ENCODE measurements around the gene SUPT4H1.

The SUPT4H1 gene

DNA sequence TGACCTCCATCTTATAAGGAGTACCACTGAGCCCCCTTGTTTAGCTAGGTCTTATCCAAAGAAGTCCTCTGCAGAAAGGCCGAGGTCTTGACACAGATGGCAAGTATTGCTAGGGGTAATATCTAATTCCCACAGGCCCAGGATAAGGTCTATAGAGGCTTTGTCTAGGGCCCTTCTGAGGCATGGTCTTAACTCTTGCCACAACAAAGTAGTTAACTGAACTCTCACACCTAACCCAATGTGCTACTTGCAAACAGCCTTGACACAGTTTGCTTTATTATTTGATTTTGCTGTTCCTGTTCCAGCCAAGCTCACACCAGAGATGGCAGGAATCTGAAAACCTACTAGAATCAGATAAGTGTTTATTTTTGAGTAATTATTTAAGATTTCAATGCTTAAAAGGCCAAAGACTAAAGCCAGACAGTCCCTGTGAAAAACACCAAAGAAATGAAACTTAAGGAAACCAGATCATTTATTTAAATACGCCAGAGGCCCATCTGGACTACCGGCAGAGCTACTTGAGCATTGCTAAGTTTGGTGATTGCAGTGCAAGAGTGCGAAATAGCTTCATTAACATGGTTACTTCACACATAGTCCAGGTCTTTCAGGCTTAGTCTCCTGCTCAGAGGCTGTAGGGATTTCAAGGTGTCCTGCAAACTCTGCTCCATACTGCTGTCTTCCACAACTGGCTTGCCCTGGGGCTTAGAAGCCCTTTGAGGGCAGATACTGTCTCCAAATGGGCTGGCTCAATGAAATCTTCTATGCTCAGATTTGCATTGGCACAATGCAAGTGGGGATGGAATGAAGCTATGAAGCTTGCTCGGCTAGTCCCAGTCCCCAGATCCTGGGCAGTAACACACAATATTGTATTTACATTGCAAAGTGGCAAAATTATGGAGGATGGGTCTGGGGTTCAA, 28.5 kb upstream of the SUPT4H1 start:
- no peak for DNase-seq (ENCODE audit: low spot score)

DNA sequence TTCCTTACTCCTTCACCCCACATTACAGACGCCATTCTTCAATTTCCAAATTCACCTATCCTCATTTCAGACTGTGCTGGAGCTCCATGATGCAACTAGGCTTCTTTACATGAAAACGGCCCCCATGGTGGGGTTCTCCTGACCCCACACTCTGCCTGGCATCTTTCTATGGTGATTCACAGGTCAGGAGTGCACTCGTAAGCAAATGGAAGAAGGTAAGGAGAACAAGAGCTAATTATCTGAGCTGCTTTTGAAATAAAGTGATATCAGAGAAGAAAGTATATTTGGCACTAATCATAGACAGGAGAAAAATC, 27.5 kb upstream of the SUPT4H1 start:
- DNase-seq (ENCODE audit: low spot score): no peak

DNA sequence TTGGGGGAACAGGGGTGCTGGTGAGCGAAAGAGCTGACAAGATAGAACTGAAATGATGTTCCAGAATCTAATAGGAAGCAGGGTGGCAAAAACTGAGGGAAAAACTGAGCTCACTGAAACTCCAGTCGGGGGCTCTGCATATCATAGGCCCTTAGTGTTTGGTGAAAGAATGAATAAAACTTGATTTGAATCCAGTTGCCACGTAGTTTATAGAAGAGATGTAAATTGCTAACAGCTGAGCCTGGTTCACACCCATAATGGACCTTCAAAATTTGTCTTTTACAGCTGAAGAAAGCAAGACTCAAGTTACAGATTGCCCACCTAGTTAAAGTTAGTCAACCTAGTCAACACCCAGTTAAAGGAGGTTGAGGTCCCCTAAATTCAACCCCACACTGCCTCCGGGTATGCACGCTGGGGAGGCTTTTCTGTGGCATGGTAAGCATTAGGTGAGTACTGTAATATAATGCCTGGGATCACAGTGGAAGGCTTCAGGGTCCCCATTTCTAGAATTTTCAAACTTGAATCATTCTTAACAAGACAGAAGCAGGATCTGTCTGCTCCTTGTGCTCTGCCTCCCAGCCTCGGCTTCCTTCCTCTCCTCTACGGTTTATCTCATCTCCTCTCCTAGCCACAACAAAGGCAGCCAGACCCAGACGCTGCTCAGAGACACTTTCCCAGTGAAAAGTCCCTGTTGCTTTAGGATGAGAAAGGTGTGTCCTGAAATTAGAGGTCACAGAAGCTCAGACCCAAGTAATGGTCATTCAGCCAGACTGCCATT, 26.9 kb upstream of the SUPT4H1 start:
- no peak for DNase-seq (ENCODE audit: low spot score)

DNA sequence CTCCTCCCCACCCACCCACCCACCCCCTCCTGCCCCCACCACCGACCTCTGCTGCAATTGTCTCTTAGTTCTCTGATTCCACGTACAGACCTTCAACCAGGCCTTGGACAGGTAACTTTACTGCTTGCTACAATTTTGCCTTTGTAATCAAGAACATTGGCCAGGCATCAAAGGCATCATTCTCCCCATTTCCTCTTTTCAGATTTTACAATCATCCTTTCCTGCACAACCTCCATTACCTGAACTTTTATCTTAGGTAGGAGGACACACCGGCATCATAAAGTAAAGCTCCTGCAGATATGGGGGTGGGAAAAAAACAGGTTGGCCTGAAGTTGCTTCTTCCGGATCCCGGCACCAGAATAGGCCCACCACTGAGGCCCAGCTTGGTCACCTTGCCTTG, 25.7 kb upstream of the SUPT4H1 start:
- DNase-seq (ENCODE audit: low spot score): no peak

DNA sequence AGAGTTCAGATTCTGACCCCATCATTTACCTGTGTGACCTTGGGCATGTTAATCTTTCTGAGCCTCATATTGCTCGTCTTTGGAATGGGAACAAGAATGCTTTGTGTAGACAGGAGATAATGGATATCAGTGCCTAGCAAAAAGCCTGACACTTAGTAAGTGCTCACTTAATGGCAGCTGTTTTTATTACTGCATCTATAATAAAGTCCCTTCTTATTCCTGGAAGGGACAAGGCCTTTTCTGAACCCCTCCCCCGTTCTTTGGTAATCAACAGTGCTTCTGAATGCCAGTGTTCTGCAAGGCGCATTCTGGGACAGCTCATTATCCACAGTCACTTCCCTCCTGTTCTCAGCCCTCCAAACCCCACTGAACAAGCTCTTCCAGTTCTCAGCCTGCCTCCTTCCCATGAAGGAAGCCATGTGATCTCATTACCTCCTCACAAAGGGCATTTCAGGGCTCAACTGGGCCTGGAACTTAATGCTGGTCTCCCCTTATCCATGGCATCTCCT, 25.1 kb upstream of the SUPT4H1 start:
- no peak for DNase-seq (ENCODE audit: low spot score)

DNA sequence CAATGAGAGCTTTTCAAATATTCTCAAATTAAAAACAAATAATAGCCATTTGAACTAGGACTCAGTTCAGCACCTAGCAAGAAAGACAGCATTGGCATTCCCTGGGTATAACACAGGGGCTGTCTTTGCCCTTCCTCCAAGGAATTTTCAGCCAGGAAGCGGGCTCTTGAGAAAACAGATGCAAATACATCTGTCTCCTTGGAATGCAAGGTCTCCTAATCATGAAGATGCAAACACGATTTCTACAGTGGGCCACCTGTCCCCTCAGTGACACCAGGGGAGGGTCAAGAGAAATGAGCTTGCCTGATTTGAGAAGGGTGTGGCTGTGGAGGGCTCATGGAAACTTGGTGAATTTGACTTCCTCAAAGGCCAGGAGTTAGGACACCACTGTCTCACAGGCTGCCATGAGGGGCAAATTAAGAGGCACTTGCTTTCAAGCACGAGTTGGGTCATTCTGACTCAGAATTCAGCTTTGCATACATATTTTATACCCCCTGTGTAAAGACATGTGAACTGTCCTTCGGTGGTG, 24.5 kb upstream of the SUPT4H1 start:
- no peak for DNase-seq (ENCODE audit: low spot score)

DNA sequence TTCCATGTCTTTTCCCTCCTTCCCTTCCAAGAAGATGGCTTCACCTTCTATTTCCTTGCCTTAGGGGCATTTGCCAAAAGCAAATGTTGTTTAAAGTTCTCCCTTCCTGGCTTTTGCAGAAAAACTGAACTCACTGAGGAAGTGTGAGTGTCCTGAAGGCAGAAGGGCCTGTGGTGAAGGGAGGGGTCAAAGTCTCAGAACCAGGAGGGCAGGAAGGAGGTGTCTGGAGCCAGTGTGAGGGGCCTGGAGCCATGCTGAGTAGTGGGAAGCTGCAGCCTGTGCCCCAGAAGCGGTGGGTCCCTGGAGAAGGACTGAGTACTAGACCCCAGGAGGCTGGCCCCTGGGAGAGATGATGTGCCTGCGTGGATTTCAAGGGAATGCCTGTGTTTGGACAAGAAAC, 23.8 kb upstream of the SUPT4H1 start:
- no peak for DNase-seq (ENCODE audit: low spot score)

DNA sequence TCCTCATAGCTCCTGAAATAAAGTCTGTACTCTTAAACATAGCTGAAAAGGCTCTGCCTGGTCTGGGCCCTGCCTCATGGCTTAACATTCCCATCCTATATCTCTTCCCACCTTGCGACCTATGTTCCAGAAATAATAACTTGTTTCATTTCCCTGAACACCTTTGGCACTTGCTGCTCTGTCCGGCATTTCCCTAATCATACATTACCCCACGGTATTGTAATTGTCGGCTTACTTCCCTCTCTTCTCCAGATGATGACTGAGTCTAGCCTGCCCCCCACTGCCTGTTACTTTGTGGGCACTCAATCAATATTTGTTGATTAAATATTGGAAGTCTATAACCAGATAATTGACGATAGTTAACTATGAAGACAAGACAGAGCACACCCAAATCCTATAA, 23.3 kb upstream of the SUPT4H1 start:
- DNase-seq (ENCODE audit: low spot score): no peak

DNA sequence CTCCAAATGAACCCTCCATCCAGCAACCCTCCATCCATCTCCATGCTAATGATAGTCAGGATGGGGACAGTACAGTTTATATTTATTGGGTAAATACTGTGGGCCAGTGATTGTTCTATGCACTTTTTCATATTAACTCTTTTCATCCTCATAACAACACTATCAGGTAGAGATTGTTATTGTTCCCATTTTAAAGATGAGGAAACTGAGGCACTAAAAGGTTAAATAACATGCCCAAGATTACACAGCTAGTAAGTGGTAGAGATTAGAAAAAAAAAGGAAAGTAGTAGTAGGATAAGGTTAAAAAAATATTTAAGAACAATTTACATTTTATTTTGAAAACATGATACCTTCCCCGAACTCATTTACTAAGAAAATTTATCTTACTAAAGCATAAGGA, 21.9 kb upstream of the SUPT4H1 start:
- DNase-seq (ENCODE audit: low spot score): no peak

DNA sequence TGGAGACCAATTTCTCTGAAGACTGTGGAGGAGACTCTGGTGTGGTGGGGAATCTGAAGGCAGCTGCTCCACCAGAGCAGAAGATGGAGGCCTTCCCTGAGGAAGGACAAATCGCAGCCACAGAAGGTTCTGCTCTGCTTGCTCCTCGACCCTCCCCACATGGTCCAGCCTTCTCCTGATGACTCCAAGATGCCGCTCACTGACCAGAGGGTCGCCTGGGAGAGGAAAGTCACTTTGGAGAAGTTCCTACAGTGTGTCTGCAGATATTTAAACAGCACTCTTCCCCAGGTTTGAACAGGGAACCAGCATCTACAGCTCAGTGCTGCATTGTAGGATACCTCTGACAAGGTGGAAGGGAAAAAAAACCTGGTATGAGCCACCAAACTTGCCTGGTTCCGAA, 21.0 kb upstream of the SUPT4H1 start:
- no peak for DNase-seq (ENCODE audit: low spot score)

DNA sequence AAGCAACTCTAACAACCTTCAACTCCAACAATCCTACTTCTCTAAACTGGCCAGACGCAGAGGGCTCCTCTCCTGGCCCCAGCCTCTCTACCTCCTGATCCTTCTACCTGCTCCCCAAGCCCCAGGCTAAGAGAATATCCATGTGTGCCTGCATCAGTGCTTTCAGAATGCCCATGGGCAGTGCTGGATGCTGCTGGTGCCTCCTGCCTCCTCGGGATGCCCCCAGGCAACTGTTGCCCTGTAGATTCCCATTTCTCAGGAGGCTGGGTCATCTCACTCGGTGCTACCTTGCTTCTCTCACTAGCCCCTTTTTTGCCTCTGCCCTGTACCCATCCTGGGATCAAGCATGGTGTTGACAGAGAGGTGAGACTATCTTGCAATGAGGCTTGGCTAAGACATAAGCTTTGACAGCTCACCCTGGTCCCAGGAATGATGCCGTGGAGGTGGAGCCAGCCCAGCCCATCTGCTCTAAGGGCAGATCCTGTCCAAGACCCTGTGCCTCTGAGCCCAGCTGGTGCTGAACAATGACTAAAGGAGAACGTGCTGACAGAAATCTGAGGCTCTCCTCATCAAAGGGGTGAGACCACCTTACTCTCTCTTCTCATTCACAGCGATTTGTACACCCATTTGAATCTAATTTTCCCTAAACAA, 19.4 kb upstream of the SUPT4H1 start:
- no peak for DNase-seq (ENCODE audit: low spot score)

DNA sequence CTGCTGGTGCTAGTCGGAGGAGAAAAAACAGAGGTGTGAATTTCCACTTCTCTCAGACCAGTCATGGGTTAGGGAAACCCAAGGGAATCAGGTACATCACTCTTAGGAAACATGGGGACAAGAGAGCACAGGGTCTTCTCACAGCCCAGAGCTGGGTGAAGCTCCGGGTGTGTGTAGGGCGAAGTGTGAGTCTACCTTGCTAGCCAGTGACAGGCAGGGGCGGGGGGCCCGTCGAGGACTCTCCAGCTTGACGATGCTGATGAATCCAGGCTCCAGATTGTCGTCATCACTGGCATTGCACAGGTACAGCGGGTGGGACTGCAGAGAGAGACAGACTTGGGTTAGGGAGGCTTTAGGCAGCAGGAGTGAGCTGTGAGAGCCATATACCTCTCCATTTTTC, 18.7 kb upstream of the SUPT4H1 start:
- no peak for DNase-seq (ENCODE audit: low spot score)

DNA sequence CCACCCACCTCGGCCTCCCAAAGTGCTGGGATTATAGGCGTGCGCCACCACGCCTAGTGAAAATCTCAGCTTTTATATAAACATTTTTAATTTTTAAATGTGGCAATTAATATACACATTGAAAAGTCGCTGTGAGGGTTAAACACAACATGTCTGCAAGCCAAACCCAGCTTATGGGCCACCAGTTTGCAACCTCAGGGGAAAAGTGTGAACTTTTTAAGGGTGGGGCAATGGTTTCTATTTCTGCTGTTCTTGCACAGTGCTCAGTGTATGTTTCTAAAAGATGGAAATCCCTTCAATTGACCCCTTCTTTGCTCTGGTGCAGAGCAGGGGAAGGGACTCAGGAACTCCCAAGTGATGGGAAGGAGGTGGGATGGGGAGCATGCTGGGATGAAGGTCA, 18.3 kb upstream of the SUPT4H1 start:
- DNase-seq (ENCODE audit: low spot score): no peak

DNA sequence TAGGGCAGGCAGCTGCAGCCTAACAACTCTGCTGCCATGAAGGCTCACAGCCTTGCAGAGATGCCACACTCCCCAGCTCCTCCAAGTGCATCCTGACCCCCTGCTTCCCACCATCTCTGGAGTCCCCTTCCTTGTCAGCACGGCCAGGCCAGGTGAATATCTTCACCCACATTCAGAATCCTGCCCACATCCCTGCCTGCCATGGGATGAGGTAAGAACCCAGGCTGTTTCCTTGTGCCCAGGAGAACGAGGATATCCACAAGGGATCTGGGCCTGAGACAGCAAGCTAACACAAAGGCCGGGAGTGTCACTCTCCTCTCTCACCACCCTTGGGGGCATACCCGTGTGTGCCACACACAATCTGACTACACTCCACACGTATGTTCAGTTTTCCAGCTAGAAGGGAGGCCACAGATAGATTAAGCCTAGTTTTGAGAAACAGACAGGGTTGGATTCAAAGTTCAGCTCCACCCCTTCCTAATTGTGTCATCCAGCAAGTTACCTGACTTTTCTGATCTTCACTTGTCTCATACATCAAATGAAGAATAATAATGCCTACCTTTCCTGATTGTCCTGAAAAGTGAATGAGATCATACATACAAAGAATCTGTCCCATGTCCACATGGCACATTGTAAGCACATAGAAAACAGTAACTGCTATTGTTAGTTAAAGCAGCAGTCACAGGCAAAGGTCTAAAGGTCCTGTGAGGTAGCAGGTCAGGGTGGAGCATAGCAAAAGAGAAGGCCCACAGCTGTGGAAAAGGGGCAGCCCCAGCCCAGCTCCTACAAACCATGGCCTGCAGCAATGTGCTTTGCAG, 17.4 kb upstream of the SUPT4H1 start:
- no peak for DNase-seq (ENCODE audit: low spot score)

DNA sequence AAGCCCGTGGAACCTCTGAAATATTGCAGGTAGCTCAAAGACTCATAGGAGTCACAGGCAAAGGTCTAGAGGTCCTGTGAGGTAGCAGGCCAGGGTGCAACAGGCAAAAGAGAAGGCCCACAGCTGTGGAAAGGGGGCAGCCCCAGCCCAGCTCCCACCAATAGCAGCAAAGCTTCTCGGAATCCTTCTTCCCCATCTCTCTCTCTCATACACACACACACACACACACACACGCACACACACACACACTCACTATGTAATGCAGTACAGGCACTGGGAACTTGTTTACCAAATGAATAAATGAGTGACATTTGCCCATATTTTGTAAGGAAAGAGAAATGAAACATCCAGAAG, 16.8 kb upstream of the SUPT4H1 start:
- DNase-seq (ENCODE audit: low spot score): no peak

DNA sequence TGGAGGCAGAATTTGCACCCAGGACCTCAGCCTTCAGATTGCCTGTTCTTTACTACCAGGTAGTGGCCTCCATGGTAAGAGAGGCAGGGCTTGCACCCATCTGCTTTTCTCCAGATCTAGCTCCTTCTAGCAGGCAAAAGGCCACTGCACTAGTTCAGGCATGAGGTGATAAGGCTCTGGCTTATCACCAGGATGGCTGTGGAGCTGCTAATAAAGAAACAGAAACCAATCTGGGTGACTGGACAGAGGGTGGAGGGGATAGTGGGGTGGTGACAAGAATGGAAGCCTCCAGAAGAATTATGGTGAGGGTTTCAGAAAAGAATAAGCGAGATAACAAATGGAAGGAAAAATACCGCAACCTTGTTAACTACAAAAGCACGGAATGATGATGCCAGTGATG, 15.5 kb upstream of the SUPT4H1 start:
- no peak for DNase-seq (ENCODE audit: low spot score)

DNA sequence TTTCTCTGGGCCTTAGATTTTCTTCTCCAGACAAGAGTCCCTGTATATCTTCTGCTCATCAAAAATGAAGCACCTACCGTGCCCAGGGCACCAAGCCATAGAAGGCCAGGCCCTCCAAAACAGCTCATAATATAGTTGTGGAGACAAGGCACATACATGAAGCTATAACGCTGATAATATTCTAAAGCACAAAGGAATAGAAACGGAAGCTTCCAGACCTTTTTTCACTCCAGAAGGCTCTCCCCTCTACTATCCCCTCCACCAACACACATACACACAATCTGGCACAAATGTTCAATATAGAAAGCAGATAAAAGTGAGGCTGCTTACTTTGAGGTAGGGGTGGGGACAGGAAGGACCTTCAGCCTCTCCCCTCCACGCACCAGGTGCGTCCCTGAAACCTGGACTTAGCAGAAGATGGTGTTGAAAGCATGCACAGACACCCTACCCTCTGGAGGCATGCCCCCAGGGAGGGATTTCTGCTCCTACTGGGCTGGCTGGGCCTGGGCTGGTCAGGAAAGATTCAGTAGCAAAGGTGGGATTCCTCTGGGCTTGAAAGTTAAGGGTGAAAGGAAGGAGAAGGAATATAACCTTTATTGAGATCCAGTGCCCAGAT, 14.1 kb upstream of the SUPT4H1 start:
- DNase-seq (ENCODE audit: low spot score): no peak

DNA sequence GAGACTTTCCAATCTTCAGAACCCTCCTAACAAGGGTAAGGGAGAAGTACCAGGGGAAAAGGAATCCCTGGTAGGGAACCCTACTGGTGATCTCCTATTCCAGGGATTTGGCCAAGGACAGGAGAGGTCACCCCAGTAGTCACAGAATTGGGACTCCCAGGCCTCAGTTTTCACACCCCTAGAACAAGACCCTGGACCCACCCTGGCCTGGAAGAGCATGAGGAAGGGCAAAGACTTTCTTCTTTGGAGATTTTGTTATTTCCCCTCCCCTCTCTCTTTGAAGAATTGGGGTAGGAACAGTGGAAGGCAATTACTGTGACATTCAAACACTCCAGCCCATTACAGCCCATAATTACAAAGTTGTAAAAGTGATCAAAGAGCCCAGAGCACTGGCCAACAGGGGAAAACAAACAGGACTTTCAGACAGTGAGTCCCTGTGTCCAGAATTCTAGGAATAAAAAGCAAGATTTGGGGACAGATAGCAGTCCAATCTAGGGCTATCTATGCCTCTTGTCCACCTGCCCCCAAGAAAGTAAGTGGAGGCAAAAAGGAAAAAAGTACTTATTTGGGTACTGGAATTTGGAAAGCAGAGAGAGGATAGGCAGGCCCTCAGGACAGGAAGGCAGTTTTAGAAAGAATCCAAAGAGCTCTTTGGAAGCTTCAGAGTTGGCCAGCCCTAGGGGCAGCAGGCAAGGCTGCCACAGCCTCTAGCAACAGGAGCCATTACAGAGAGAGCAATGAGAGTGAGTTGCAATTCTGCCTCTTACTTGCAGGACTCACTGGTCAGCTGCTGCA, 13.4 kb upstream of the SUPT4H1 start:
- no peak for DNase-seq (ENCODE audit: low spot score)

DNA sequence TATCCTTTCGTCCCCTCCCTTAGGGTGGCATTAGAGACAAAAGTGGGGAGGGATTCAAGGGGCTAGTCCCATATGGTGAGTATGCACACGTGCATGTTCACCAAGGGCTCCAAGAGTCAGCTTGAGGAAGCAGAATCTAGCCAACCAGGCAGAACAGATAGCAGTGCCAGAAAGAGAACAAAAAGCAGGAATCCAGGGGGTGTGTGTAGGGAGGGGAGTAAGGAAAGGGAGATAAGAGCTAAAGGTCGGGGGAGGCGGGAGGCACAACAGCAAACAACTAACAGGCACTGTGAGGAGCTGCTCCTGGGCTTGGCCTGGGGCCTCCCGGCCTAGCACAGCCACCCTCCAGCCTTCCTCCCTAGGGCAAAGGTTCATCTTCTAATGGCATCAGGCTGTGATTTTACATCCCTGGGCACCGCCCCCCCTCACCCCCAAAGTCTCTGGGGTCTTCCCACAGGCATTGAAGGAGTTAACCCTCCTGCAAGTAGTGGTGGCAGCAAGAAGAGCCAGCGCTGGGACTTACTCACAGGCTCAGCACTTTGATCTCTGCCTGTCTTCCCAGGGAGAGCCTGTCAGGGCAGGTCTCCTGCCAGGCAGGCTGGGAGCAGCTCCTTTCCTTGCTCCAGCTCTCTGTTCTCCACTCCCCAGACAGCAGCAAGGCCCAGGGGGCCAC, 12.4 kb upstream of the SUPT4H1 start:
- no peak for DNase-seq (ENCODE audit: low spot score)
